ENCODE results near the gene HCAR3.
"Not testable (repeated sequence)": the region's sequence is repeated elsewhere in the genome, so short reads cannot be mapped to it uniquely, and the experiment has no call there.

The HCAR3 gene

GRCh38 chr12:122730215-122731014 lies 13.8 kb upstream of the HCAR3 start, which contains the start of gene HCAR1:
Gene HCAR1, minus strand, starts transcription at chr12:122730844. Its CDS starts 505 bp downstream, at chr12:122730339.
- H3K36me3 Mint-ChIP-seq: peaks cover 2% of the 10 kb centered on the region
- H3K9me3 Mint-ChIP-seq: peaks cover 5% of the 10 kb centered on the region
- peak within 1 kb of the TSS; percentile 47 for H3K4me3 Mint-ChIP-seq
- peak; percentile 82 for DNase-seq
- CTCF ChIA-PET: no interaction called here
- H3K4me1 Mint-ChIP-seq: peaks cover 80% of the 10 kb centered on the region
- H3K27me3 Mint-ChIP-seq: peaks cover 3% of the 10 kb centered on the region
- peak within 1 kb of the TSS; percentile 87 for H3K27ac Mint-ChIP-seq

DNA sequence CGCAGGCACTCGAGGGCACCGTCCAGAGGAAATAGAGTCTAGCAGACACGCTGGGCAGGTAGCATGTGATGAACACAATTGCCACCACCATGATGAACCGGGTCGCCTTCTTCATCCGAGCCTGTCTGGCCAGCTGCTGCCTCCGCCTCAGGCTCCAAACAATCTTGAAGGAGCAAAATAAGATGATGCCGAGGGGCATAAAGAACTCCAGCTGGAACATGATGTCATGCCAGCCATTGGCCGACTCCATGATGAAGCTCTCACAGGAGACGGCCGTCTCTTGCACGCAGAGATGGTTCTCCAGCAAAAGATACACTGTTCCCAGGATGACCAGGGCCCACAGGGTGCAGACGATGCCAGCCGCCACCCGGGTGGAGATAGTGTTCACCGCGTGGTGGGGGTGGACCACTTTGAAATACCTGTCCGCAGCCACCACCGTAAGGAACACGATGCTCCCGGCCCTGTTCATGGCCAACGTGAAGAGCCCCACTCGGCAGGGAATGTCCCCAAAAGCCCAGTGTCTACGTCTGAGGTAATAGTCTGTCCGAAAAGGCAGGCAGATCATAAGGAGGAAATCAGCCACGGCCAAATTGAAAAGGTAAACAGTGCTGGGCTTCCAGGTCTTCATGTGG lies 13.1 kb upstream of the HCAR3 start:
- CTCF ChIA-PET: no interaction called here
- peak overlapping the region; percentile 87 for H3K27ac Mint-ChIP-seq
- peak overlapping the region; percentile 47 for H3K4me3 Mint-ChIP-seq

GRCh38 chr12:122726080-122726558 lies 9.5 kb upstream of the HCAR3 start:
- peak; percentile 33 for DNase-seq
- peak overlapping the region; percentile 23 for H3K4me3 Mint-ChIP-seq
- peak overlapping the region; percentile 78 for H3K27ac Mint-ChIP-seq
- peaks cover 2% of the 10 kb centered on the region for H3K36me3 Mint-ChIP-seq
- peaks cover 3% of the 10 kb centered on the region for H3K27me3 Mint-ChIP-seq
- no peaks in the 10 kb centered on the region for H3K9me3 Mint-ChIP-seq
- CTCF ChIA-PET: interaction anchor here (0.6 to 1.4 kb wide), 2 partner anchors 16 to 1264 kb away, joined by 3 read pairs; no protein-coding TSS in a partner anchor
- H3K4me1 Mint-ChIP-seq: peaks cover 70% of the 10 kb centered on the region

More for the DNA sequence above, 13.1 kb upstream of the HCAR3 start:
- Mint-ChIP-seq H3K4me1 (peaks cover 87% of the 10 kb centered on the region), H3K36me3 (peaks cover 2% of the 10 kb centered on the region), H3K27me3 (peaks cover 3% of the 10 kb centered on the region), H3K9me3 (peaks cover 5% of the 10 kb centered on the region)
- DNase-seq: no peak

GRCh38 chr12:122725452-122726079 lies 9.0 kb upstream of the HCAR3 start:
- peaks cover 2% of the 10 kb centered on the region for H3K36me3 Mint-ChIP-seq
- DNase-seq: no peak
- no peak overlapping the region for H3K4me3 Mint-ChIP-seq
- CTCF ChIA-PET: no interaction called here
- peak overlapping the region; percentile 78 for H3K27ac Mint-ChIP-seq
- H3K27me3 Mint-ChIP-seq: peaks cover 3% of the 10 kb centered on the region
- H3K9me3 Mint-ChIP-seq: no peaks in the 10 kb centered on the region
- H3K4me1 Mint-ChIP-seq: peaks cover 68% of the 10 kb centered on the region

DNA sequence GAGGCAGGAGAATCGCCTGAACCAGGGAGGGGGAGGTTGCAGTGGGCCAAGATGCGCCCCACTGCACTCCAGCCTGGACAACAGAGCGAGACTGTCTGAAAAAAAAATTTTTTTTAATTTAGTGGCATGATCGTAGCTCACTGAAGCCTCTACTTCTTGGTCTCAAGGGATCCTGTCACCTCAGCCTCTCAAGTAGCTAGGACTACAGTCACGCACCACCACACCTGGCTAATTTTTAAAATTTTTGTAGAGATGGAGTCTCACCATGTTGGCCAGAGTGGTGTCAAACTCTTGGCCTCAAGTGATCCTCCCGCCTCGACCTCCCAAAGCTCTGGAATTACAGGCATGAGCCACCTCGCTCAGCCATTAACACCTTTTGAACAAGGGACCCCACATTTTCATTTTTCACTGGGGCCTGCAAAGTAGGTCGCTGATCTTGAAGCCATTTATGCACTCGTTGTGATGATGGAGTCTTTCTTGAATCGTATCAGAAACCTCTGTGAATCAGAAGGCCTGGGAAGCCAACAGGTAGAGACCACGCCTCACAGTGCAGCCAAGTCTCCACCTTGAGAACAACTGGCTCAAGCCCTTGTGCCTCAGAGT lies 8.1 kb upstream of the HCAR3 start:
- no peak for DNase-seq
- CTCF ChIA-PET: no interaction called here
- H3K36me3 Mint-ChIP-seq: no peaks in the 10 kb centered on the region
- no peak overlapping the region for H3K4me3 Mint-ChIP-seq
- no peaks in the 10 kb centered on the region for H3K27me3 Mint-ChIP-seq
- H3K27ac Mint-ChIP-seq: no peak overlapping the region
- H3K9me3 Mint-ChIP-seq: no peaks in the 10 kb centered on the region
- peaks cover 64% of the 10 kb centered on the region for H3K4me1 Mint-ChIP-seq

DNA sequence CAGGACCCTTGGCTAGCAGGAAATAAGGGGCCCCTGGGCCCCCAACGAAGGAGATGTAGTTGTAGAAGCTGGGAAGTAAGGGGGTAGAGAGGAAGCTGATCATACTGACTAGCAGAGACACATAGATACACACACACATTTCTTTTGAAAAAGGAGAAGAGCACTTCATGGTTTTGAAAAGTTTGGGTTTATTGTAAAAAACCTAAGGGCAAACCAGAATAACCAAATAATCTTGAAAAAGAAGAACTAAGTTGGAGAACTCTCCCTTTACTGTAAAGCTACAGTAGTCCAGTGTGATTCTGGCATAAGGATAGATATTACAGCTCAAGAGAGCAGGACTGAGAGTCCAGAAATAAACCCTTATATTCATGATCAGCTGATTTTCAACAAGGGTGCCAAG lies 5.8 kb upstream of the HCAR3 start:
- H3K4me3 Mint-ChIP-seq: no peak overlapping the region
- H3K4me1 Mint-ChIP-seq: peaks cover 42% of the 10 kb centered on the region
- no peaks in the 10 kb centered on the region for H3K27me3 Mint-ChIP-seq
- no peaks in the 10 kb centered on the region for H3K36me3 Mint-ChIP-seq
- no peak for DNase-seq
- no peaks in the 10 kb centered on the region for H3K9me3 Mint-ChIP-seq
- CTCF ChIA-PET: no interaction called here
- no peak overlapping the region for H3K27ac Mint-ChIP-seq

GRCh38 chr12:122721057-122721545 lies 4.5 kb upstream of the HCAR3 start:
- Mint-ChIP-seq H3K27ac (no peak overlapping the region), H3K4me3 (no peak overlapping the region), H3K4me1 (peaks cover 36% of the 10 kb centered on the region)

GRCh38 chr12:122715211-122715610 lies 1.4 kb downstream of the HCAR3 start:
- H3K27ac Mint-ChIP-seq, CTCF ChIA-PET, H3K4me3 Mint-ChIP-seq, DNase-seq, H3K4me1 Mint-ChIP-seq, H3K36me3 Mint-ChIP-seq, H3K9me3 Mint-ChIP-seq: not testable (repeated sequence)
- peaks cover 23% of the 10 kb centered on the region for H3K27me3 Mint-ChIP-seq

More at GRCh38 chr12:122721057-122721545, 4.5 kb upstream of the HCAR3 start:
- Mint-ChIP-seq H3K27me3 (peaks cover 6% of the 10 kb centered on the region), H3K9me3 (no peaks in the 10 kb centered on the region), H3K36me3 (no peaks in the 10 kb centered on the region)
- CTCF ChIA-PET: no interaction called here
- no peak for DNase-seq

DNA sequence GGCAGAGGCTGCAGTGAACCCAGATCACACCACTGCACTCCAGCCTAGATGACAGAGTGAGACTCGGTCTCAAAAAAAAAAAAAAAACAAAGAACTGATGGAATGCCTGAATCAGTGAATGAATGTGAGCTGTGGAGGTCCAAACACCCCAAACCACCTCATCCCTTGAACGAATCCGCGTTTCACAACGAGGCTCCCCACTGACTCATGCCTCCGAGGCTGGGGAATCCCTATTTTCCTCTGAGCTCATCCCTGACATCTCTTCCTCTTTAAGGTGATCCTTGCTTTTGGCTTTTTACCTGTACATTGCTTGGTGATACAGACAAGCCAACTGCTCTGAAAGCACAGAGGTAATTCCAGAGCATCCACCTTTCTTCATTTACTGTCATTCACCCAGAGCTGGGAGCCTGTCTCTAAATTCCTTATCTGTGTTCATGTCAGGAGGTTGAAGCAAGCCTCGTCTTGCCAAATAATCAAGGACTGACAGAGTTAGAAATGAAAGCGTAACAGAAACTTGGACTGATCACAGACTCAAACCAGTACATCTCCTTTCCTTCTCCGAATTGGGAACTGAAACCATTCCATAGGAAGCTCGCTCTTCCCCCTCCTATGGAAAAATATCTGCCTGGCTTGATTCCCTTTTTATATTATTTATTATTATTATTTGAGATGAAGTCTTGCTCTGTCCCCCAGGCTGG lies 3.0 kb downstream of the HCAR3 start:
- H3K36me3 Mint-ChIP-seq, H3K9me3 Mint-ChIP-seq, H3K4me1 Mint-ChIP-seq, DNase-seq, CTCF ChIA-PET, H3K27ac Mint-ChIP-seq, H3K4me3 Mint-ChIP-seq: not testable (repeated sequence)
- H3K27me3 Mint-ChIP-seq: peaks cover 23% of the 10 kb centered on the region

DNA sequence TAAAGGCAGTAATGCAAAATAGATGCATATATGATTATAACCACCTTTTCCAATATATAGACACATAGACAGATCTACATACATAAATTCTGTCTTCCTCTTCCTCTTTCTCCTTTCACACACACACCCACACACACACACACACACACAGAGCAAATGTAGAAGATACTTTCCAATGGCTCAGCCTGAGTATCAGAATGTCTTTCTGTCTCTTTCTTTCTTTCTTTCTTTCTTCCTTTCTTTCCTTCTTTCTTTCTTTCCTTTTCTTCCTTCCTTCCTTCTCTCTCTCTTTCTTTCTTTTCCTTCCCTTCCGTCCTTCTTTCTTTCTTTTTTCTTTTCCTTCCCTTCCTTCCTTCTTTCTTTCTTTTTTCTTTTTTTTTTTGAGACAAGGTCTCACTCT lies 5.3 kb downstream of the HCAR3 start:
- peaks cover 19% of the 10 kb centered on the region for H3K27me3 Mint-ChIP-seq
- H3K36me3 Mint-ChIP-seq, H3K9me3 Mint-ChIP-seq, H3K4me1 Mint-ChIP-seq, CTCF ChIA-PET, H3K4me3 Mint-ChIP-seq, DNase-seq: not testable (repeated sequence)
- H3K27ac Mint-ChIP-seq: peak overlapping the region; percentile 1

DNA sequence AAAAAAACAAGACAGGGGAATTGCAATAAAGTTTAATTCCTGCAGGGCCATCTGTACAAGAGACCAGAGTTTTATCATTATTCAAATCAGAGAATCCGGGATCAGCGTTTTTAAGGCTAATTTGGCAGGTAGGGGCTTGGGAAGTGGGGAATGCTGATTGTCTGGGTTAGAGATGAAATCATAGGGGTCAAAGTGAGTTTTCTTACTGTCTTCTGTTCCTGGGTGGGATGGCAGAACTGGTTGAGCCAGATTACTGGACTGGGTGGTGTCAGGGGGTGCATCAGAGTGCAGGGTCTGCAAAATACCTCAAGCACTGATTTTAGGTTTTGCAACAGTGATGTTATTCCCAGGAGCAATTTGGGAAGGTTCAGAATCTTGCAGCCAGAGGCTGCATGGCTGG lies 6.3 kb downstream of the HCAR3 start:
- H3K4me1 Mint-ChIP-seq, DNase-seq, CTCF ChIA-PET, H3K36me3 Mint-ChIP-seq, H3K9me3 Mint-ChIP-seq, H3K27ac Mint-ChIP-seq, H3K4me3 Mint-ChIP-seq: not testable (repeated sequence)
- H3K27me3 Mint-ChIP-seq: peaks cover 14% of the 10 kb centered on the region

- H3K27me3 Mint-ChIP-seq, DNase-seq, H3K36me3 Mint-ChIP-seq, H3K4me3 Mint-ChIP-seq, H3K4me1 Mint-ChIP-seq, CTCF ChIA-PET, H3K9me3 Mint-ChIP-seq, H3K27ac Mint-ChIP-seq: not testable (repeated sequence)
Observed at GRCh38 chr12:122709287-122709686, 7.3 kb downstream of the HCAR3 start.

GRCh38 chr12:122703841-122704240 lies 12.8 kb downstream of the HCAR3 start:
- CTCF ChIA-PET, H3K4me1 Mint-ChIP-seq, H3K9me3 Mint-ChIP-seq, H3K27me3 Mint-ChIP-seq, H3K4me3 Mint-ChIP-seq, H3K36me3 Mint-ChIP-seq, DNase-seq, H3K27ac Mint-ChIP-seq: not testable (repeated sequence)

All from activated naive CD4-positive, alpha-beta T cell treated with anti-CD3 and anti-CD28 coated beads, Interleukin-2, amount 10 ng/mL, durations not matched to agents 7 days and 5 days (primary cell).